GM21528 (cell line): ENCODE measurements around the gene CDH2.
"Not testable (repeated sequence)": the region's sequence is repeated elsewhere in the genome, so short reads cannot be mapped to it uniquely, and the experiment has no call there.

ENCODE experiments used
- ATAC-seq: cut with Tn5 transposase; IDR thresholded peaks from one replicate; pipeline ENCODE4 v1.9.1; 2021; ENCODE audit warnings: mild to moderate bottlenecking, moderate library complexity; ENCODE audit not compliant: unreplicated experiment, low FRiP score

CDH2 gene

DNA sequence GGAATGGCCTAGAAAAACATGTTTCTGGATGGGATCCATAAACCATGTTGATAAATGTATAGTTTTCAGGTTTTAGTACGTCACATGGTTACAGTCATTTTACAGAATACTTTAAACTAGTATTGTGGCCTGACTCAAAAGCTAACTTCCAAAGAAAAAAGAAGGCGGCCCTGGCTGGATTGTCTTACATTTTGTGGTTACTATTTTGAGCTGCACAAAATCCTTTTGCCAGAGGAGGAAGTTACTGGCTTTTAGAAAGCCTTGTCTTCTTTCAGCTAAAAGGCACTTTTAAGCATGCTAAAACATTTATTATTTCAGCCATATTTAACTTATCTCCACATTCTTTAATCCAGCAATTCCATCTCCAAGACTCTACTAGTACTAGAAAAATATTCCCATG, 227.9 kb downstream of the CDH2 start:
- ATAC-seq = no peak

DNA sequence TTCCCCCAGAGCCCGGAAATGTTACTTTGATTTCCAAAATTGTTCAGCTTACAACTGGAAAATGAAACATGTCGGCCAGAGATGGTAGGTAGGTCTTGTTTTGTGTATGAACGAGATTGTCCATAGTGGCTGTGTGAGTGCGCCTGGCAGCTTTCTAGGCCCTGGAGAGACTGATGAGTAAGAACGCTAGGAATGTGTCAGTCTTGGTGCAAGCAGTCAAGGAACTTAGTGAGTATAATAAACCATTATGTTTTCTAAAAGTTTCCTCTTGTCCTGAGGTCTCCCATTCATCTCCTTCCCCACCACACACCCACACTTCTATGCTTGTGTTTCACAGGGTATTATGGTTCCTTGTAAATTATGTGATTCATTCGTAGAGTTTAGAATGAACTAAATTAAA, 234.2 kb downstream of the CDH2 start:
- ATAC-seq = no peak

DNA sequence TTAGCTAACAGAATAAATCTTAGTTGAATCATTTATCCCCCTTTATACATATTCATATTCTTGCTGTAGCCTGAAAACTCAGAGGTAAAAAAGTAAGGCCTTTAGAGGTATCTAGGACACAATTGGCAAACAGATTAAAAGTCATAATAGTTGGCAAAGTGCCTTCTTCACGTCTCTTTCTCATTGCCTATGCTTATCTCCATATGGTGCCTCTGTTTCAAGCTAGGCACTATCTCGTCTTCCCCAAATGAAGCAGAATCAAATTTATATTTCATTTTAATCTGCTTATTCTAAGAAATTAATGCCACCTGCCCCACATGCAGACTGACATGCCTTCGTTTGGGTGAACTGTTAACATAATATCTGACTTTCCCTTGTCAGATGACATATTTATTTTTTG, 245.4 kb downstream of the CDH2 start:
- no peak for ATAC-seq

DNA sequence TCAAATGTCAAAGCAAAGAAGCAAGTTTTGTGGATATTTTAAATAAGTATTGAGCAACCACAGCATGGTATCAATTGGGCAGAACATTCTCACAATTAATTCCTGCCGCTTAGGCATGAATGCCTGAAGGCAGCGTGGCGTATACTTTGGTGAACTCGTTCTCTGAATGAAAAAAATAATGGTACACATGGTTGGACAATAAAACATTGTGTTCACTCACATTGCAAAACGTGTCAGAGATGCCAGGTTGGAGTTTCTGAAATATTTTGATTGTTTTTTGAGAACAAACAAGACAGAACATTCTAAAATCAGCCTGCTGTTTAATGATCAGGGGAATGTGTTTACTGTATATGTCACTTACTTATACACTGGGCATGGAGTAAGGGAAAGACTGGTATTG, 254.2 kb downstream of the CDH2 start:
- ATAC-seq = no peak

DNA sequence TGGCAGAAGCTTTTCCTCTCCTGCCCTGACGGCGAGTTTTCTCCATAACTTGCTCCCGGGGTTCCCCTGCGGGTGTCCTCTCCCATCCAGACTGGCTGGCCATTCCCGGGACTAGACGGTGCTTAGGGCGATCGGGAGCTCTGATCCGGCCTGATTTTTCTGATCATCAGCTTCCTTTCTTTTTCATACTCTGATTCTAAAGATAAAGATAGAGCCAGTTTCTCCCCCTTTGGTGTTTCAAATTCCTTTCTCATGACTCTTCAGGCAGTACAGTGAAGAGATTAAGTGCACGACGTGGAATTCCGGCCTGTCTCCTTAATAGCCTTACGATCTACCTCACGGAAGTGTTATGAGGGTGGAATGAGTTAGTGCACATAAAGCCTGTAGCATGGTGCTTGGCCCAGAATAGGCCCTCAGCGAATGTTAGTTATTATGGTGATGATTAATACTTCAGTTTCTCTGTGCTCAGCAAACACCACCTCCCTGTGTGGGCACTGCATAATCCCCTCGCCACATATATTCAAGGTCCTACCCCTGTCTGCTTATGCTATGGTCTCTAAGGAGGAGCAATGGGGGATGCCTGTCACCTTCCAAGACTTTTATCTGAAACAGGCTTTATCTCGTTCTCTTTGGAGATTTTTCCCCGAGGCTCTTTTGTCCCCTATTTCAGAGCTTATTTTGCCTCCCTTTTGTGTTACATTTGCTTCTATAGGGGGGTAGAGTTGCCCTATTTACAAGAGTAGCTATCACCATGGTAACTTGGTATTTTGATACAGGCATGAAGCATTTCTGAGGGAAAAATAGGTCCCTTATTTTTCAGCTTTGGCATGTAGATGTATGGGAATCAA, 254.8 kb downstream of the CDH2 start:
- ATAC-seq = no peak

DNA sequence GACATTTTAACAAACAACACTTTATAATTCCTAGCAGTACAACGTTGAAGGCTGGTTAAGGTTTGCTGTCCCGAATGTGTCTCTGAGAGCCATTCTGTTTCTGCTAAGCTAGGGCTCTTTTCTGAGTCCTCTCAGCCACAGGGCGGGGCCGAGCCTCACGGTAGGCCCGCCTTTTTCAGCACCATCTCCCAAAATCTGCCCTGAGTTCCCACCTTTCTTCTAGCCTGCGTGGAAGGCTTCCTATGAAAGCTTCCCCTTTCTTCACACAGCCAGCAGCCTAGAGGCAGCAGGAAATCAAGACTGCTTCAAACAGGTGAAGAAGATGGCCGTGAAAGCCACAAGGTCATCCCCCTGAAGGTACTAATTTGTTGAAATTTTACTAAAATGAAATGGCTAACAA, 255.5 kb downstream of the CDH2 start:
- no peak for ATAC-seq

DNA sequence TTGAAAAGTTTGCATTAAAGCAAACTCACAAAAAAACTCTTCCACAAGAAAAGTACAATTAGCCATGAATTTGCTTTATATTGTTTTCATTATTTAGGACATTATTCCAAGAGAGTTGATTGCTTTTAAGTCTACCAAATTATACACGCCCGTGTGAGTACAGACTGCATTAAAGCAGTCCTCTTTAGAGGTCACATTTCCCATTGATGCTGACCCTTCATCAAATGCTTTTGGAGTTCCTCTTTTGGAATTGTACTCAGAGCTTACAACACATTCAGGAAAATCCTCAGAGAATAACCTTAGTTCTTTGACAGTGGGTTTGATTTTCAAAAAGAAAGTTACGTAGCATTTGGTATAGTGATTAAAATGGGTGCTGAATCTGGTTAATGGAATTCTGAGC, 256.1 kb downstream of the CDH2 start:
- ATAC-seq = no peak

DNA sequence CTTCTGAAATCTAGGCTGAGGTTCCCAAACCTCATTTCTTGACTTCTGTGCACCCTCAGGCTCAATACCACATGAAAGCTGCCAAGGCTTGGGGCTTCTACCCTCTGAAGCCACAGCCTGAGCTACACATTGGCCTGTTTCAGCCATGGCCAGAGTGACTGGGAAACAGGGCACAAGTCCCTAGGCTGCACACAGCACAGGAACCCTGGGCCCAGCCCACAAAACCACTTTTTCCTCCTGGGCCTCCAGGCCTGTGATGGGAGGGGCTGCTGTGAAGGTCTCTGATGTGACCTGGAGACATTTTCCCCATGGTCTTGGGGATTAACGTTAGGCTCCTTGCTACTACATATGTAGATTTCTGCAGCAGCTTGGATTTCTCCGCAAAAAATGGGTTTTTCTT, 270.7 kb downstream of the CDH2 start:
- ATAC-seq = not testable (repeated sequence)

DNA sequence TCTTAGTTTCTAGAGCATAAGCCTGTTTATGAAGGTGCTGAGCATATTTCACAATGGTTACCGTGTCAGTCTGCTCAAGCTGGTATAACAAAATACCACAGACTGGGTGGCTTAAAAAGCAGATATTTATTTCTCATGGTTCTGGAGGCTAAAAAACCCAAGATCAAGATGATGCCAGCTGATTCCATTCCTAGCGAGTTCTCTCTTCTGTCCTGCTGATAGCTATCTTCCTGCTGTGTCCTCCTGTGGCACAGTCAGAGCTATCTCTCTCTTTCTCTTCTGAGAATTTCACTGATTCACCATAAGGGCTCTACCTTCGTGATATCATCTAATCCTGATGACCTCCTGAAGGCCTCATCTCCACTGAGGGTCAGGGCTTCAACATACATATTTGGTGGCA, 273.0 kb downstream of the CDH2 start:
- ATAC-seq = no peak

DNA sequence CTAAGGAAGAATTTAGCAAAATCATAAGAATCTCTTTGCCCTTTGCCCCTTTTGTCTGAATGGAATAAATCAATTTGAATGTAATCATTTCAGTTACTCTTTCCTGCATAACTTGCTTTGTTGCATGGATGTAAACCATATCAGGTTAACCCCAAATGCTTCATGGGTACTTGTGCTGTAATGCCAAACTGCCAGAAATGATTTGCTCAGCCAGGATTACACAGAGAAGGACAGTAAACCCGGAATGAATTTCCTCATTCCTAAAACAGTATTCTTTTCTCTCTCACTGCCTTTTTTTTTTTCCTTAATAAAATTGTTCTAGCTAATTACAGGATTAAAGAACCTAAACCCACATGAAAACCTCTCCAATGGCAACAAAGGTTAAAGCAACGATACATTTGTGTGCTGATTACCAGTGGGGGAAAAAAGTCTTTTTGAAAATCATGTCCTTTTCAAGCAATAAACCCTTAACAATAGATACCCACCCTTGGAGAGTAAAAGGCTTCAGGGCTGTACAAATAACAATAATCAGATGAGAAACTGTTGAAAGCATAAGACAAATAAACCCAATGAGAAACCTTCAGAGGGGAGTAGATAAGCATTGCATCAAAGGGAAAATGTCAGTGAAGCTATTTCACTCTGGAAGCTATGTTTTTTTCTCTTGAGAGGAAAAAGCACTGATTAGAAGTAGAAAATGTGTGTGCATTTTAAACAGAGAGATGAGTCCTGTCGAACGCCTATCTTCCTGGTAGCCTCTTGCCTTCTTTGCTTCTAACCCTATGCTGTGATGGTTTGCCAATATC, 275.3 kb downstream of the CDH2 start:
- ATAC-seq = no peak
